ENCODE results near the gene C19orf25. TPM values are rescaled to one million over a fixed set of nuclear protein-coding genes. Genes with fewer than 3 reads are reported as not detected.
A peak's percentile ranks its signal among the peaks of the same experiment; 100 is the strongest.

The C19orf25 gene
- total RNA-seq, 1 donor from 2014 or later: 29.2 TPM

DNA sequence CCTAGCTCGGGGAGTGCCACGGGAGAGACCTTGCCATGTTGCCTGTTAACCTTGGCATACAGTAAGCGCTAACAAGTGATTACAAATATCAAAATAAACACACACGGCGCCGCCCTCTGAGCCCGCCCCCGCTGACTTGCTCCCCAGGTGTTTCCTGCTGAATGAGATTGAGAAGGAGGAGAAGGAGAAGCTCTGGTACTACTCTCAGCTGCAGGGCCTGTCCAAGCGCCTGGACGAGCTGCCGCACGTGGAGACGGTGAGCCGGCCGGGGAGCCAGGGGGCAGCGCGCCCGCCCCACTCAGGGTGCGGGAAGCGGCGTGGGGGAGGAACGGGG is 24.0 kb downstream of the C19orf25 start:
- TF ChIP-seq, protein P1, sequence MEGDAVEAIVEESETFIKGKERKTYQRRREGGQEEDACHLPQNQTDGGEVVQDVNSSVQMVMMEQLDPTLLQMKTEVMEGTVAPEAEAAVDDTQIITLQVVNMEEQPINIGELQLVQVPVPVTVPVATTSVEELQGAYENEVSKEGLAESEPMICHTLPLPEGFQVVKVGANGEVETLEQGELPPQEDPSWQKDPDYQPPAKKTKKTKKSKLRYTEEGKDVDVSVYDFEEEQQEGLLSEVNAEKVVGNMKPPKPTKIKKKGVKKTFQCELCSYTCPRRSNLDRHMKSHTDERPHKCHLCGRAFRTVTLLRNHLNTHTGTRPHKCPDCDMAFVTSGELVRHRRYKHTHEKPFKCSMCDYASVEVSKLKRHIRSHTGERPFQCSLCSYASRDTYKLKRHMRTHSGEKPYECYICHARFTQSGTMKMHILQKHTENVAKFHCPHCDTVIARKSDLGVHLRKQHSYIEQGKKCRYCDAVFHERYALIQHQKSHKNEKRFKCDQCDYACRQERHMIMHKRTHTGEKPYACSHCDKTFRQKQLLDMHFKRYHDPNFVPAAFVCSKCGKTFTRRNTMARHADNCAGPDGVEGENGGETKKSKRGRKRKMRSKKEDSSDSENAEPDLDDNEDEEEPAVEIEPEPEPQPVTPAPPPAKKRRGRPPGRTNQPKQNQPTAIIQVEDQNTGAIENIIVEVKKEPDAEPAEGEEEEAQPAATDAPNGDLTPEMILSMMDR (IDR thresholded peaks at IDR 0.05; ENCODE audit: partially characterized antibody, unreplicated experiment): no peak
- Mint-ChIP-seq H3K27ac (ENCODE audit: unreplicated experiment) (no peak overlapping the region), H3K27me3 (ENCODE audit: unreplicated experiment) (peaks cover 23% of the 10 kb centered on the region), H3K9me3 (ENCODE audit: unreplicated experiment) (peaks cover 18% of the 10 kb centered on the region), H3K36me3 (ENCODE audit: unreplicated experiment) (peaks cover 6% of the 10 kb centered on the region), H3K4me3 (ENCODE audit: unreplicated experiment) (no peak overlapping the region), H3K4me1 (ENCODE audit: low read depth, unreplicated experiment) (peaks cover 10% of the 10 kb centered on the region)
- no peak for DNase-seq

DNA sequence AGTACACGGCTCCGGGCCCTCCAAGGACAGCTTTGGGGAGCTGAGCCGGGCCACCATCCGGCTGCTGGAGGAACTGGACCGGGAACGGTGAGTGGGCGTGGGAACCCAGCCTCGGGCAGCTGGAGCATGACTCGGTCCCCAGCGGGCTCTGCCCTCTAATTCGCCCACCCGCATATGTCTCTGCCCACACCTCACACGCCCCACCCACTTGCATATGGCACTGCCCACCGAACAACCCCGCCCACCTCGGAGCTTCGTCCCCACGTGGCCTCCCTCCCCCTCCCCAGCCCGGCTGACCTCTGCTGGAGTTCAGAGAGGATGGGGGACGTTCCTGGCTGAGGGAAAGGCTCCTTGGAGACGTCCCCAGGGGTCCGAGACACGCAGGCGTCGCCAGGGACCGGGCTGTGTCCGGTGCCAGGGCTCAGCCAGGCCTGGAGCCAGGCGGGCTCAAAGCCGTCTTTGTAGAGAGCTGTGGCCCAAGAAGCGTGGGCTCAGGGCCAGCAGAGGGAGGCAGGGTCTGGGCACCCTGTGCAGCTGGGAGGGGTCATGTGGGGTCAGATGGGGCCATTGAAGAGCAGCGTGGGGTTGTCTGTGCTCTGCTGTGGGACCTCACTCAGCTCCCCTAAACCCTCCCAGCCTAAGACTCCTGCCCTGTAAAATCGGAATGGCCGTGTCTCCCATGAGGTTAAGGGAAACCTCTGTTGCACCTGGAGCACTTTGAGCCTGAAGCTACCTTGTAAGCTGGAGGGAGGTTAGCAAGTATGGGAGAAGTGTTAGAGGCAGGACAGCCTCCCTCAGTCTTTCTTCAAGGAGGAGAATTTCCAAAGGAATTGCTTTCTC is 25.3 kb downstream of the C19orf25 start:
- DNase-seq: peak; percentile 51
- Mint-ChIP-seq H3K36me3 (ENCODE audit: unreplicated experiment) (peaks cover 6% of the 10 kb centered on the region), H3K27ac (ENCODE audit: unreplicated experiment) (no peak overlapping the region), H3K4me3 (ENCODE audit: unreplicated experiment) (peak overlapping the region; percentile 67), H3K9me3 (ENCODE audit: unreplicated experiment) (peaks cover 23% of the 10 kb centered on the region), H3K4me1 (ENCODE audit: low read depth, unreplicated experiment) (peaks cover 15% of the 10 kb centered on the region), H3K27me3 (ENCODE audit: unreplicated experiment) (peaks cover 18% of the 10 kb centered on the region)
- TF ChIP-seq, protein P1 (IDR thresholded peaks at IDR 0.05; ENCODE audit: partially characterized antibody, unreplicated experiment): no peak

DNA sequence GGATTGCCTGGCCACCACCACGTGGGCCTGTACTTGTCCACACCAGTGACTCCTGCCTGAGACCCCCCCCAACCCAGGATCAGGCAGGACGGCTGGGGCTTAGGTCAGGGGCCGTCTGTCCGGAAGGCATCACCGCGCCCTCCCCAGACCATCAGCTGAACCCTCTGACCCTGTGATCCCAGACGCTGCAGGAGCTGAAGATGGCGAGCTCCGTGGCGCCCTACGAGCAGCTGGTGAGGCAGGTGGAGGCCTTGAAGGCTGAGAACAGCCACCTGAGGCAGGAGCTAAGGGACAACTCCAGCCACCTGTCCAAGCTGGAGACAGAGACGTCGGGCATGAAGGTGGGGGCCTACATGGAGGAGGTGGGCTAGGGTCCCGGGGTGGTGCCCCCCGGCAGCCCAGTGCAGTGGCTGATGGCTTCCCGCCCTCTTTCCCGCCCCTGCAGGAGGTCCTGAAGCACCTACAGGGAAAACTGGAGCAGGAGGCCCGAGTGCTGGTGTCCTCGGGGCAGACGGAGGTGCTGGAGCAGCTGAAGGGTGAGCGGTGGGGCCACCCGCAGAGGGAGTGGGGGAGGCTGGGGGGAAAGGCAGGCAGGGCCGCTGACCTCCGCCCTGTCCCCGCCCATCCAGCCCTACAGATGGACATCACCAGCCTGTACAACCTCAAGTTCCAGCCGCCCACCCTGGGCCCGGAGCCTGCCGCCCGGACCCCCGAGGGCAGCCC is 26.1 kb downstream of the C19orf25 start:
- Mint-ChIP-seq H3K9me3 (ENCODE audit: unreplicated experiment) (peaks cover 25% of the 10 kb centered on the region), H3K27me3 (ENCODE audit: unreplicated experiment) (peaks cover 21% of the 10 kb centered on the region), H3K4me1 (ENCODE audit: low read depth, unreplicated experiment) (peaks cover 15% of the 10 kb centered on the region), H3K4me3 (ENCODE audit: unreplicated experiment) (peak overlapping the region; percentile 95), H3K36me3 (ENCODE audit: unreplicated experiment) (peaks cover 6% of the 10 kb centered on the region), H3K27ac (ENCODE audit: unreplicated experiment) (peak overlapping the region; percentile 100)
- TF ChIP-seq, protein P1 (IDR thresholded peaks at IDR 0.05; ENCODE audit: partially characterized antibody, unreplicated experiment): no peak
- DNase-seq: no peak

DNA sequence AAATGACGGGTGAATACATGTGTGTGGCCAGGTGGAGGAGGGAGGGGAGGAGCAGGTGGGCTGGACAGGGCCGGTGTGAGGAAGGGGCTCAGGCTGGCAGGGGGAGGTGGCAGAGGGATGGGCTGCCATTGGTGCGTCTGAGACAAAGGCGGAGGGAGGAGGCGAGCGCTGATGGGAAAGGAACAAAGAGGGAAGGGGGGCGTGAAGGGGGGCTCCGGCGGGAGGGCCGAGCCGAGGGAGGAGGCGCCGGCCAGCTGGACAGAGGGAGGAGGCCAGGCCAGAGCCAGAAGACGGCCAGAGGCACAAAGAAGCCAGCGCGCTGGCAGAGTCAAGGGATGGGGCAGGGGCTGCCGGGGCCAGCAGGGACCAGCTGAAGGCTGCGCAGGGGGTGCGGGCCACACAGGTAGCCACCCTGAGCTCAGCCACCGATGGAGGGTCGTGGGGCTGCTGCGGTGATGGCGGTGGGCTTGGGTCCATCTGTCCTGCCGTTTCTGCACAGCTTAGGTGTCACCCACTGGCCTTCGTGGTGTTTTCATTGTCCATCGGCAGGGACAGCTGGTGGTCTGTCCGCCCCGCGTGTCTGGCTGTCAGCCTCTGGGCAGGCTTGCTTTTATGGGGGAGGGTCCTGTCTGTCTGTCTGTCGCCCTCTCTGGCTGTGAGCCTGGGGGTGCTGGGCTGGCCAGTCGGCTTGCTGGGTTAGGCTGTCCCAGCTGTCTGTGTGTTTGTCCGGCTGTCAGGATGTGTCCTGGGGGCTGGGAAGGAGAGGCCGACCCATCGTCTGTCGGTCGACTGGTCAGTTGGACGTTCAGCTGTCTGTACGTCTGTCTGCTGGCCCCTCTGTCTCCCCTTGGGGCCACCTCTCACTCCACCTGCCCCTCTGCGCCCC is 26.9 kb downstream of the C19orf25 start:
- peaks cover 6% of the 10 kb centered on the region for H3K36me3 Mint-ChIP-seq (ENCODE audit: unreplicated experiment)
- TF ChIP-seq, protein P1 (IDR thresholded peaks at IDR 0.05; ENCODE audit: partially characterized antibody, unreplicated experiment): no peak
- peaks cover 23% of the 10 kb centered on the region for H3K27me3 Mint-ChIP-seq (ENCODE audit: unreplicated experiment)
- H3K9me3 Mint-ChIP-seq (ENCODE audit: unreplicated experiment): peaks cover 23% of the 10 kb centered on the region
- peak; percentile 90 for DNase-seq
- peak overlapping the region; percentile 95 for H3K4me3 Mint-ChIP-seq (ENCODE audit: unreplicated experiment)
- peaks cover 17% of the 10 kb centered on the region for H3K4me1 Mint-ChIP-seq (ENCODE audit: low read depth, unreplicated experiment)
- peak overlapping the region; percentile 100 for H3K27ac Mint-ChIP-seq (ENCODE audit: unreplicated experiment)

Measured in glutamatergic neuron (in vitro differentiated cells).